Fibroblast of the aortic adventitia (primary cell): Measurements from ENCODE around the gene MTMR2. TPM values are rescaled to one million over a fixed set of nuclear protein-coding genes. Genes with fewer than 3 reads are reported as not detected.

Experiments
- DNase-seq: peaks from one replicate; pipeline ENCODE4 v3.0.0-alpha.2; 2010; ENCODE audit warnings: low read depth
- H3K4me3 ChIP-seq: 2 replicates; pipeline ENCODE4 v1.5.1; 2011; ENCODE audit warnings: low read depth, mild to moderate bottlenecking, control low read depth, low read length, moderate library complexity
- total RNA-seq: library from RNA; depleted of rRNA; stranded (reverse); fragments of >200 nt; gene quantifications from 2 replicates; pipeline ENCODE4 v1.2.3, GENCODE V29; 2012; ENCODE audit warnings: low replicate concordance
- TF ChIP-seq, protein P1 (sequence below): IDR thresholded peaks from 2 replicates; pipeline ENCODE4 v1.5.1; 2011; ENCODE audit warnings: mild to moderate bottlenecking, low read length, control low read depth, inconsistent platforms; ENCODE audit not compliant: insufficient read depth

Gene MTMR2
- total RNA-seq, 1 donor = 31.9 TPM

DNA sequence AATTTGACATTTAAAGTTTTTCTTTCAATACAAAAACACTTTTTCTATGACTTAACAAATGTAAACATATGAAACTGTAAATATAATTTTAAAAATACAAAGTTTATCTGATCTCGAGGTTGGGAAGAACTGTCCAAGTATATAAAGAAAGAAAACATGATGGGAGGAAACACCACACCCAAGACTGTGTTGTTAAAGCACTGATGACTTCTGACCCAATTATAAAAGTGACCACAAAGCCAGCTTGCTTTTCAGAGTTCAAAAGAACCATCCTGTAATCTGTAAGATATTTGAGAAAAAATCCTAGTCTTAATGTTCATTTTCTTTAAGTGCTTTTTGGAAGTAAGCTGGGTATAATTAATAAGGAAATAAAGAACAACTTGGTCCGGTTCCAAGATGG is 118.0 kb downstream of the MTMR2 start:
- DNase-seq = no peak
- H3K4me3 ChIP-seq = no peak overlapping the region
- TF ChIP-seq, protein P1, sequence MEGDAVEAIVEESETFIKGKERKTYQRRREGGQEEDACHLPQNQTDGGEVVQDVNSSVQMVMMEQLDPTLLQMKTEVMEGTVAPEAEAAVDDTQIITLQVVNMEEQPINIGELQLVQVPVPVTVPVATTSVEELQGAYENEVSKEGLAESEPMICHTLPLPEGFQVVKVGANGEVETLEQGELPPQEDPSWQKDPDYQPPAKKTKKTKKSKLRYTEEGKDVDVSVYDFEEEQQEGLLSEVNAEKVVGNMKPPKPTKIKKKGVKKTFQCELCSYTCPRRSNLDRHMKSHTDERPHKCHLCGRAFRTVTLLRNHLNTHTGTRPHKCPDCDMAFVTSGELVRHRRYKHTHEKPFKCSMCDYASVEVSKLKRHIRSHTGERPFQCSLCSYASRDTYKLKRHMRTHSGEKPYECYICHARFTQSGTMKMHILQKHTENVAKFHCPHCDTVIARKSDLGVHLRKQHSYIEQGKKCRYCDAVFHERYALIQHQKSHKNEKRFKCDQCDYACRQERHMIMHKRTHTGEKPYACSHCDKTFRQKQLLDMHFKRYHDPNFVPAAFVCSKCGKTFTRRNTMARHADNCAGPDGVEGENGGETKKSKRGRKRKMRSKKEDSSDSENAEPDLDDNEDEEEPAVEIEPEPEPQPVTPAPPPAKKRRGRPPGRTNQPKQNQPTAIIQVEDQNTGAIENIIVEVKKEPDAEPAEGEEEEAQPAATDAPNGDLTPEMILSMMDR = no peak

GRCh38 chr11:95803973-95804372 is 119.9 kb downstream of the MTMR2 start:
- no peak overlapping the region for H3K4me3 ChIP-seq
- DNase-seq = no peak
- TF ChIP-seq, protein P1 = no peak

DNA sequence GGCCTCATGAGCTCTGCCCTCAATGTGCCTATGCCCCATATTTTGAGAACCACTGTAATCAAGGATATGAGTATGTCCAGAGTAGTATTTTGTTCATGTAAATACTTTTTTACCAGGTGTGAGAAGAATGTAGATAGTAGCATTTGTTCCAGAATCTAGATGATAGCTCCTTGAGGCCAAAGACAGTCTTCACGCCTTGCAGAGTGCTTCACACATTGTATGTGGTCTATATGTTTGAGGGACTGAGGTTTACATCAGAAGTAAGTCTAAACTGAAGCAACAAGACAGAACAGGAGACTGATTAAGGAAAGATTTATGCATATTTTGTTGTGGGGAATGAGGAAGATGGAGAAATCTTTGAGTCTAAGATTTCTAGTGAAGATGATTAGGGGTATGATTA is 121.1 kb downstream of the MTMR2 start:
- TF ChIP-seq, protein P1 = no peak
- H3K4me3 ChIP-seq = no peak overlapping the region

GRCh38 chr11:95800438-95800837 is 123.5 kb downstream of the MTMR2 start:
- DNase-seq = no peak

More for the DNA sequence above, 121.1 kb downstream of the MTMR2 start:
- no peak for DNase-seq

DNA sequence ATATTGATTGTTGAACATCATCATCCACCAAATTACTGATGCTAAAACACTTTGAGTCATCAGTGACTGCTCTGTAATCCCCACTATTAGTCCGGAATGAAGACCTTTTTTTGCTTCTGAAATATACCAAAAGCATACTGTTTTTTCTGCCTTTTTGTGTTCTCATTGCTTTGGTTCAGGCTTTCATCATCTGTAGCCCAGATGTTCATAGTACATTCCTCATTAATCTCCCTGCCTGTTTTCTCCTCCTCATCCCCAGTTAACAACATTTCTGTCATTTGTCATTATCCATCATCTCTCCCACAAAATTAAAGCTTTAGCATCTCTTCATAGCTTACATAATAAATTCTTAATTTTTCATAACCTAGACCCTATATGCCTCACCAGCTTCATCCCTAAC is 124.4 kb downstream of the MTMR2 start:
- TF ChIP-seq, protein P1 = no peak
- no peak for DNase-seq
- no peak overlapping the region for H3K4me3 ChIP-seq

More at GRCh38 chr11:95800438-95800837, 123.5 kb downstream of the MTMR2 start:
- TF ChIP-seq, protein P1 = no peak
- H3K4me3 ChIP-seq = no peak overlapping the region

DNA sequence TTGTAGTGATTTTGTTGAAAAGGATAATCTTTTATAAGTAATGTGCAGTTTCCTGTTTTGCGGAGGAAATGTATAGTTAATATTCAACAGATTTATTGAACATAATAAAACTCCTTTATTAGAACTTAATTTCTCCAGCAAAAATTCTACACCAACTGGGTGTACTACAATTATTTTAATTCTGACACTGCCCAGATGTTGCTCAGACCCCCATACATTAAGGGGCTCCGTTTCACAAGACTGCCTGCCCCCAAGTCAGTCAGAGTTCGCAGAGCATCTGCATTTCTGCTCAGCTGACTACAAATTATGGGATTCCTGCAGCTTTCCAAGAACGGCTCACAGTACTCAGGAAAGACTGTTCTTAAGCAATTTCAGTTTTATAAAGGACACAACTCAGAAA is 127.4 kb downstream of the MTMR2 start:
- TF ChIP-seq, protein P1 = no peak
- no peak for DNase-seq
- H3K4me3 ChIP-seq = no peak overlapping the region

GRCh38 chr11:95795627-95796295 is 128.1 kb downstream of the MTMR2 start:
- no peak for DNase-seq
- TF ChIP-seq, protein P1 = no peak
- no peak overlapping the region for H3K4me3 ChIP-seq
